K562 (cell line): ENCODE data around the gene TEX54. TPM values are rescaled to one million over a fixed set of nuclear protein-coding genes. Genes with fewer than 3 reads are reported as not detected.

Experiments
- CBFA2T2 ChIP-seq: fragments of 450-650 bp; conservative IDR thresholded peaks from 2 replicates; pipeline ENCODE4 v1.6.1; 2017; ENCODE audit warnings: mild to moderate bottlenecking
- CBX8 ChIP-seq: fragments of 200-600 bp; sonication (generic); IDR thresholded peaks from 2 replicates; pipeline ENCODE4 v1.6.1; 2012; ENCODE audit warnings: borderline replicate concordance, mixed run types, low read depth, mild to moderate bottlenecking, moderate library complexity, mixed read lengths, low read length, control low read depth, inconsistent platforms; ENCODE audit not compliant: poor library complexity, severe bottlenecking; ENCODE audit errors: extremely low read depth
- CHCHD3 ChIP-seq: fragments of 250-450 bp; sonication (Bioruptor Pico); IDR thresholded peaks from 2 replicates; pipeline ENCODE4 v2.1.2; 2022; ENCODE audit warnings: mild to moderate bottlenecking
- CREB5 ChIP-seq: fragments of 250-450 bp; sonication (Bioruptor Pico); IDR thresholded peaks from 2 replicates; pipeline ENCODE4 v1.5.0; 2020; ENCODE audit warnings: mild to moderate bottlenecking
- CXXC5 ChIP-seq: fragments of 250-450 bp; sonication (Bioruptor Pico); IDR thresholded peaks from 2 replicates; pipeline ENCODE4 v1.8.0; 2022; ENCODE audit warnings: inconsistent platforms, mild to moderate bottlenecking, moderate library complexity
- ETV1 ChIP-seq: fragments of 450-650 bp; conservative IDR thresholded peaks from 2 replicates; pipeline ENCODE4 v1.6.1; 2016; ENCODE audit warnings: missing genetic modification characterization, control low read depth, low read depth, missing compliant biosample characterization
- HES1 ChIP-seq: fragments of 450-650 bp; IDR thresholded peaks from 2 replicates; pipeline ENCODE4 v1.6.1; 2016; ENCODE audit warnings: low read depth, mild to moderate bottlenecking, moderate library complexity
- NFYB ChIP-seq: IDR thresholded peaks from 2 replicates; pipeline ENCODE4 v1.6.1; 2011; ENCODE audit warnings: mild to moderate bottlenecking, moderate library complexity; ENCODE audit not compliant: insufficient read length; ENCODE audit errors: extremely low read depth
- POLR2A ChIP-seq: fragments of 450-650 bp; conservative IDR thresholded peaks from 2 replicates; pipeline ENCODE4 v1.6.1; 2016
- PYGO2 ChIP-seq: fragments of 450-650 bp; IDR thresholded peaks from 2 replicates; pipeline ENCODE4 v1.6.1; 2016; ENCODE audit warnings: mild to moderate bottlenecking, missing genetic modification characterization, moderate library complexity, missing compliant biosample characterization
- SNAPC5 ChIP-seq: fragments of 250-450 bp; sonication (Bioruptor Pico); IDR thresholded peaks from 2 replicates; pipeline ENCODE4 v1.8.0; 2021; ENCODE audit warnings: moderate library complexity, mild to moderate bottlenecking, inconsistent platforms
- SRSF1 ChIP-seq: fragments of 200-400 bp; formaldehyde crosslinking; IDR thresholded peaks from 2 replicates; pipeline ENCODE4 v1.6.1; 2017; ENCODE audit warnings: mild to moderate bottlenecking, low read depth, low read length, moderate library complexity
- TAL1 ChIP-seq: fragments of 450-650 bp; IDR thresholded peaks from 2 replicates; pipeline ENCODE4 v1.6.1; 2016; ENCODE audit warnings: mild to moderate bottlenecking
- ZKSCAN8 ChIP-seq: fragments of 200-800 bp; sonication (Bioruptor generic); IDR thresholded peaks from 2 replicates; pipeline ENCODE4 v1.6.1; 2016; ENCODE audit warnings: missing genetic modification characterization, missing compliant biosample characterization
- ZNF41 ChIP-seq: fragments of 250-450 bp; sonication (Bioruptor Pico); conservative IDR thresholded peaks from 2 replicates; pipeline ENCODE4 v1.4.0; 2020; ENCODE audit warnings: mild to moderate bottlenecking
- ZNF507 ChIP-seq: conservative IDR thresholded peaks from 2 replicates; pipeline ENCODE4 v1.6.1; 2017; ENCODE audit warnings: missing genetic modification characterization, missing compliant biosample characterization
- ZNF518B ChIP-seq: fragments of 250-450 bp; sonication (Bioruptor Pico); IDR thresholded peaks from 2 replicates; pipeline ENCODE4 v1.5.0; 2021; ENCODE audit warnings: mild to moderate bottlenecking, moderate library complexity
- ZNF551 ChIP-seq: fragments of 250-450 bp; sonication (Bioruptor Pico); IDR thresholded peaks from 2 replicates; pipeline ENCODE4 v1.5.0; 2021; ENCODE audit warnings: mild to moderate bottlenecking, moderate library complexity
- polyA plus RNA-seq, 8 experiments: library from polyadenylated mRNA; depleted of rRNA in 4 of 8; stranded (reverse) in 5 of 8; unstranded in 3 of 8; fragments of >200 nt; fragmentation: Nextera tagmentation in 2 of 8; fragmentation: Illumina TruSeq in 1 of 8; extraction: Ambion mirVana in 2 of 8; extraction: Trizol in 1 of 8; gene quantifications; 2 replicates each; pipeline versions ENCODE4 v1.2.1 to v1.2.3, GENCODE V29; 2011 to 2014; ENCODE audit warnings: inconsistent platforms in 1 of 8, missing spikeins in 1 of 8
- total RNA-seq, 7 experiments: library from RNA; depleted of rRNA in 6 of 7; stranded (reverse); fragments of >200 nt in 6 of 7; fragmentation: Illumina TruSeq in 2 of 7; extraction: Trizol in 2 of 7; gene quantifications; 2 replicates each; pipeline versions ENCODE4 v1.2.1 to v1.2.3, GENCODE V29; 2011 to 2021; ENCODE audit warnings: low replicate concordance in 1 of 7

The TEX54 gene
- total and polyA plus RNA-seq, 9 of the 15 experiments (the other 6 are each of a cell fraction or from before 2014, with no cell fraction given): not detected

- TF ChIP-seq CREB5 (CRISPR knock-in tag) (no peak), NFYB (no peak), PYGO2 (no peak), ZNF551 (CRISPR knock-in tag) (no peak), CBX8 (no peak), ZNF518B (no peak), SNAPC5 (CRISPR knock-in tag) (no peak), ZNF507 (tag) (no peak), CXXC5 (peak; percentile 59), ZNF41 (CRISPR knock-in tag) (0 out of 2 replicates have a peak, but pooled peaks have one; percentile 39), POLR2A (peak; percentile 93), SRSF1 (no peak), HES1 (no peak), TAL1 (no peak), CBFA2T2 (no peak), CHCHD3 (CRISPR knock-in tag) (peak; percentile 49; the same call in 1 of the 2 replicates), ETV1 (tag) (peak; percentile 78), ZKSCAN8 (CRISPR knock-in tag) (no peak; the same call in 1 of the 2 replicates)
These were observed 6.7 kb upstream of the TEX54 start, which contains the start of gene WDR74 (continued) for GRCh38 chr11:62839050-62839945.
